ENCODE data around the gene PRELID3B.
A peak's percentile ranks its signal among the peaks of the same experiment; 100 is the strongest.

Gene PRELID3B

DNA sequence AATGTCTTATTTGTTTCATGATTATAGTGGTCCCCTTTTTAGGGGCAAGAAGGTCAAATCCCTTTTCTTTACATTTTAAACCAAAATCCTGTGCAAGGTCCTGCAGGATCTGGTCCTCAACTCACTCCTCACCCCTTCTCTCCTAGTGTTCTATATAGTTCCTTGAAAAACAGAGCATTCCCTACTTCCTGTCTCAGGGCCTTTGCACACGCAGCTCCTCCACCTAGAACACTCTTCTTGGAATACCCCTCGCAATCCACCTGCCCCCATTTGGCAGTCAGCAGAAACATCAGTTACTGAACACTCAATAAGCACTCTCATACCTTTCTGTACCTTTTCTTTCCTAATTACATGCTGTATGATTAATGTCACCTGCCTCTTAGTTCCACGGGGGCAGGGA is 7.2 kb downstream of the PRELID3B start:
- no peak for DNase-seq (ENCODE audit: low read depth)
- no peak overlapping the region for H3K4me3 ChIP-seq (ENCODE audit: low read depth, low read length)
- TF ChIP-seq, protein P1, sequence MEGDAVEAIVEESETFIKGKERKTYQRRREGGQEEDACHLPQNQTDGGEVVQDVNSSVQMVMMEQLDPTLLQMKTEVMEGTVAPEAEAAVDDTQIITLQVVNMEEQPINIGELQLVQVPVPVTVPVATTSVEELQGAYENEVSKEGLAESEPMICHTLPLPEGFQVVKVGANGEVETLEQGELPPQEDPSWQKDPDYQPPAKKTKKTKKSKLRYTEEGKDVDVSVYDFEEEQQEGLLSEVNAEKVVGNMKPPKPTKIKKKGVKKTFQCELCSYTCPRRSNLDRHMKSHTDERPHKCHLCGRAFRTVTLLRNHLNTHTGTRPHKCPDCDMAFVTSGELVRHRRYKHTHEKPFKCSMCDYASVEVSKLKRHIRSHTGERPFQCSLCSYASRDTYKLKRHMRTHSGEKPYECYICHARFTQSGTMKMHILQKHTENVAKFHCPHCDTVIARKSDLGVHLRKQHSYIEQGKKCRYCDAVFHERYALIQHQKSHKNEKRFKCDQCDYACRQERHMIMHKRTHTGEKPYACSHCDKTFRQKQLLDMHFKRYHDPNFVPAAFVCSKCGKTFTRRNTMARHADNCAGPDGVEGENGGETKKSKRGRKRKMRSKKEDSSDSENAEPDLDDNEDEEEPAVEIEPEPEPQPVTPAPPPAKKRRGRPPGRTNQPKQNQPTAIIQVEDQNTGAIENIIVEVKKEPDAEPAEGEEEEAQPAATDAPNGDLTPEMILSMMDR (IDR thresholded peaks at IDR 0.05; ENCODE audit: low read depth, low read length, missing control alignments) = no peak

DNA sequence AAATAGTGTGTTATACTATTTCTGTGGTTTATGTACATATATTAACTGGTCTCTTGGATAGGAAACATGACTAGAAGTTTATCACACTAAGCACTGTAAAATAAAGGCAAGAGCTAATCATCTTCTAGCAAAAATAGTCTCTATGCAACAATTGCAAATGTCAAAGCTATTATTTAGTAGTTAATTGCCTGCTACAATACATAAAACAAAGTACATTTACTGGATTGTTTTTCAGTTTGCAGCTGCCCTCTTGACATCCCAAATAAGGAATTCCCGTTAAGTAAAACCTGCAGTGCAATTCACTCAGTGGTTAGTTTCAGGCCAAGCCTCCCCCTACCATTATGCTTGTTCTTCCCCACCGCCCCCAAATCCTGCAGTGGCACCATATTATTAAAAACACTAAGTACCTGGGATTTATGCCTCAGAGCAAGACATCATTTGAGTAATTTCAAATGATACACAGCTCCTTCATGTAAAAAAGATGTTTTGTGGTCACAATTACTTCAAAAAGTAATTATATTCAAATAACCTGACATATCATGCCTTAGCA is 8.9 kb downstream of the PRELID3B start:
- TF ChIP-seq, protein P1 (IDR thresholded peaks at IDR 0.05; ENCODE audit: low read depth, low read length, missing control alignments) = no peak
- H3K4me3 ChIP-seq (ENCODE audit: low read depth, low read length) = no peak overlapping the region
- no peak for DNase-seq (ENCODE audit: low read depth)

DNA sequence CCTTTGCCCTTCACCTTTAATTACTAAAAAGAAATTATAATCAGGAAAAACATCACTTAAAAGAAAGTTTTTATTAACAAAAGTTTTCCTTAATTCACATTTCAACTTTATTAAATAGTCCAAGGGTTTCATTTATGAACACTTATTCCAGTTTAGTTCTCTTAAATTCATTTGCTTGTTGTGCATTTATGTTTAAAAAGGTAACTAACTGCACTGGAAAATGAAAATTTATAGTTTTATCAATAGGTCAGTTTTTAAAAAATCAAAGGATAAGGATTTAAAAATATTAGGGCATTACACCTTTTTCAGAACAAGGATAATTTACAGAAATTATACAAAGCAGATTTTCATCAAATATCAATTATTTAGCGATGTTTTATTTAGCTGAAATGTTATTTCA is 9.5 kb downstream of the PRELID3B start:
- H3K4me3 ChIP-seq (ENCODE audit: low read depth, low read length) = peak overlapping the region; percentile 66; the same call in 1 of the 2 replicates
- TF ChIP-seq, protein P1 (IDR thresholded peaks at IDR 0.05; ENCODE audit: low read depth, low read length, missing control alignments) = no peak

DNA sequence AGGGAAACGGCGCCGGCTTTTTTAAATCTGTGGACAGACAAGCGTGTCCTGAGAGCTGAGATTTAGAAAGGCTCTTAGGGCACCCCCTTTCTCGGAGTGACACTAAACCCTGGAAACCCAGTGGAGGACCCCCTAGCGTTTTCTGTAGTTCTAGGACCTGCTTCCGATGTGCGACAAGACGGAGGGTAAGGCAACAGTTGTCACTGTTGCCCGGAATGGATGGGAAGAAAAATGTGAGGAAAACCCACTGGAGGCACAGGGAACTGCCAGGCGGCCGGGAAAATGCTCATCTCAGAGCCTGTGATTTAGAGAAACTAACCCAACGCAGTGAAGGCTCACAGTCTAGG is 9.9 kb downstream of the PRELID3B start:
- H3K4me3 ChIP-seq (ENCODE audit: low read depth, low read length) = peak overlapping the region; percentile 66
- TF ChIP-seq, protein P1 (IDR thresholded peaks at IDR 0.05; ENCODE audit: low read depth, low read length, missing control alignments) = peak; percentile 25
- no peak for DNase-seq (ENCODE audit: low read depth)

More for the DNA sequence above, 9.5 kb downstream of the PRELID3B start:
- no peak for DNase-seq (ENCODE audit: low read depth)

DNA sequence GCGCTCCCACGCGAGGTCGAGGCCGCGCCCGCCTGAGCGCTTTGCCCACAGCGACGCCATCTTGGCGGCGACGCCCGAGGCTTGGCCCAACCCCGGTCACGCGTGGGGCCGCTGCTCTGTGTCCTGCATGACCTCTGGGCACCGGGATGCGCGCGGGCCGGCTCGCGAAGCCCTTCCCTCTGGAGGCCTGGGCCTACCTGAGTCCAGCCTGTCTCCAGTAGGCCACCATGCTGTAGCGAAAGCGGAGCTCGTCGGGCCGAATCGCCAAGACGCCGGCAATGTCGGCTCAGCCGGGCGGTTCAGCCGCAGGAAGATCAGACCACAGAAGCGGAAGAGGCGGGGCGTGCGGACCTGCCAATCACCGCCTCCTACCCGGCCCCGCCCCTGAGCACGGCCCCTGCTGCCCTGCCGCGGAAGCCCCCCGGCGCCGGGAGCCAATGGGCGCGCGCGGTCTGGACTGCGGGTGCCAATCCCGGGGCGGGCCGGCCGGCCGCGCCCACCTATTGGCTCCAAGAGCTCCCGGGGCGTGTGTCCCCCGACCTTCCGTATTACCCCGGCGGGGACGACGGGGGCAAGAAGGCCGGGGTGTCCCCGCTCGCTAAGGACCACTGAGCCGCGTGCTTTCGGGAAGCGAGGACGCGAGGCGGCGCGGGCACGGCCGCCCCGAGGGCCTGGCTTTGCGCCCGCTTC is 10.4 kb downstream of the PRELID3B start, which contains the start of gene ATP5F1E:
Gene ATP5F1E, minus strand, starts transcription at position 313 of the 690 bp plus-strand sequence. Its CDS starts 84 bp downstream, at position 229.
- H3K4me3 ChIP-seq (ENCODE audit: low read depth, low read length) = peak within 1 kb of the TSS; percentile 97
- TF ChIP-seq, protein P1 (IDR thresholded peaks at IDR 0.05; ENCODE audit: low read depth, low read length, missing control alignments) = no peak
- DNase-seq (ENCODE audit: low read depth) = peak; percentile 82

DNA sequence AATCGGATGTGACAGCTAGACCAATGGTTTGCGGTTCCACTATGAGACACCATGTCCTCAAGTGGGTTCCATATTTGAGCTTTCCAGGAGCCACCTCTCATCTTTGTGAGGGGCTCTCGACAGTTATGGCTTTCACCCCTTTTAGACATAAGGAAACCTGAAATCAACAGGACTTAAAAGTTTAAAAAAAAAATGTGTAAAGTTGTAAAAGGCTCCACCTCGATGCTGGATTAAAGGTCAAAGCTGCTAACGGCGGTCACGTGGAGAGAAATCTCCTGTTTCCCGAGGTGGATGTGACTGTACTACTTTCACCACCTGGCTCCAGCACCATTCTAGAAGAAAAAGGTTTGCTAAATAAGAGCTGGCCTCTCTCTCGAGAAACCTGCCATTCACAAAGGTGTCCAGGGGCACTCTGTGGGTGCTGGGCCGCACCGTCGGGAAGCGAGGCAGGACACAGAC is 11.0 kb downstream of the PRELID3B start:
- no peak for DNase-seq (ENCODE audit: low read depth)
- TF ChIP-seq, protein P1 (IDR thresholded peaks at IDR 0.05; ENCODE audit: low read depth, low read length, missing control alignments) = no peak
- peak overlapping the region; percentile 97 for H3K4me3 ChIP-seq (ENCODE audit: low read depth, low read length)

Data from GM12864 (cell line).